ENCODE data around the gene KRTAP20-1.

- TF ChIP-seq, protein P1, sequence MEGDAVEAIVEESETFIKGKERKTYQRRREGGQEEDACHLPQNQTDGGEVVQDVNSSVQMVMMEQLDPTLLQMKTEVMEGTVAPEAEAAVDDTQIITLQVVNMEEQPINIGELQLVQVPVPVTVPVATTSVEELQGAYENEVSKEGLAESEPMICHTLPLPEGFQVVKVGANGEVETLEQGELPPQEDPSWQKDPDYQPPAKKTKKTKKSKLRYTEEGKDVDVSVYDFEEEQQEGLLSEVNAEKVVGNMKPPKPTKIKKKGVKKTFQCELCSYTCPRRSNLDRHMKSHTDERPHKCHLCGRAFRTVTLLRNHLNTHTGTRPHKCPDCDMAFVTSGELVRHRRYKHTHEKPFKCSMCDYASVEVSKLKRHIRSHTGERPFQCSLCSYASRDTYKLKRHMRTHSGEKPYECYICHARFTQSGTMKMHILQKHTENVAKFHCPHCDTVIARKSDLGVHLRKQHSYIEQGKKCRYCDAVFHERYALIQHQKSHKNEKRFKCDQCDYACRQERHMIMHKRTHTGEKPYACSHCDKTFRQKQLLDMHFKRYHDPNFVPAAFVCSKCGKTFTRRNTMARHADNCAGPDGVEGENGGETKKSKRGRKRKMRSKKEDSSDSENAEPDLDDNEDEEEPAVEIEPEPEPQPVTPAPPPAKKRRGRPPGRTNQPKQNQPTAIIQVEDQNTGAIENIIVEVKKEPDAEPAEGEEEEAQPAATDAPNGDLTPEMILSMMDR (IDR thresholded peaks at IDR 0.05; ENCODE audit: low read depth, low read length, missing input control), result no peak
- TF ChIP-seq RAD21 (IDR thresholded peaks at IDR 0.05) (no peak), SP1 (IDR thresholded peaks at IDR 0.05) (no peak), FOXA1 (IDR thresholded peaks at IDR 0.05) (no peak), EGR1 (IDR thresholded peaks at IDR 0.05; ENCODE audit: low read depth in 2 of 2) (no peak), YY1 (IDR thresholded peaks at IDR 0.05) (no peak), HNF4A (conservative IDR thresholded peaks at IDR 0.05) (no peak), HNF4G (IDR thresholded peaks at IDR 0.05) (no peak), REST (IDR thresholded peaks at IDR 0.05) (no peak), RXRA (IDR thresholded peaks at IDR 0.05) (no peak), ZBTB33 (IDR thresholded peaks at IDR 0.05) (no peak), ATF3 (IDR thresholded peaks at IDR 0.05) (no peak), TAF1 (conservative IDR thresholded peaks at IDR 0.05) (no peak)
- TF ChIP-seq, protein P2, sequence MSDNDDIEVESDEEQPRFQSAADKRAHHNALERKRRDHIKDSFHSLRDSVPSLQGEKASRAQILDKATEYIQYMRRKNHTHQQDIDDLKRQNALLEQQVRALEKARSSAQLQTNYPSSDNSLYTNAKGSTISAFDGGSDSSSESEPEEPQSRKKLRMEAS (IDR thresholded peaks at IDR 0.05), result no peak
Observed at GRCh38 chr21:30620080-30620479, 3.9 kb downstream of the KRTAP20-1 start.
